Gastrocnemius medialis (tissue), 4 donors: Measurements from ENCODE around the gene IGF2.

Experiments
- POLR2A ChIP-seq, 2 donors: fragments of 450-650 bp; IDR thresholded peaks; one replicate each; pipeline ENCODE4 v1.6.1; 2017; ENCODE audit warnings: antibody characterized with exemption in 2 of 2, mild to moderate bottlenecking in 2 of 2, moderate library complexity in 2 of 2
- TF ChIP-seq, protein P1 (sequence below), 5 experiments: fragments of 450-650 bp in 3 of 5; fragments of 200-600 bp in 2 of 5; sonication (generic) in 2 of 5; IDR thresholded peaks in 4 of 5; conservative IDR thresholded peaks in 1 of 5; 1 replicate in 4 of 5; 2 replicates in 1 of 5; pipeline ENCODE4 v1.5.1; 2016 to 2019; ENCODE audit warnings: antibody characterized with exemption in 5 of 5, mild to moderate bottlenecking in 3 of 5, moderate library complexity in 3 of 5

DNA sequence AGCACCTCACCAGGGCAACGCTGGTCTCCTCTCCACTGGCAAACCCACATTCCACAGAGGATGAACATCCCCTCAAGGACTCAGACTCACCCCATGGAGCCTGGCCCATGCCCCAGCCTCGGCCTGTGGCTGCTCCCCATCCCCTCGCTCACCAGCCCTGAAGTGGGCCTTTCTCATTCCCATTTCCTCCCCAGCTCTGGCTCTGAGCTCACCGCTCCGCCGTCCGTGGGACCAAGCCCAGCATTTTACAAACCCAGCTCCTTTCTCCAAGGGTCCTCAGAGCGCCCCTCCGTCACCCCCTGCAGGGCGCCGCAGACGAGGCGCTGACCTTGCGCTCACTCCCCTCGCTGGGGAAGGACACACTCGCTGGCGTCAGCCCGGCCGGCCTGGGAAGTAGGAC lies 6.9 kb upstream of the IGF2 start:
- TF ChIP-seq POLR2A (IDR thresholded peaks at IDR 0.05): no peak
- TF ChIP-seq, protein P1, sequence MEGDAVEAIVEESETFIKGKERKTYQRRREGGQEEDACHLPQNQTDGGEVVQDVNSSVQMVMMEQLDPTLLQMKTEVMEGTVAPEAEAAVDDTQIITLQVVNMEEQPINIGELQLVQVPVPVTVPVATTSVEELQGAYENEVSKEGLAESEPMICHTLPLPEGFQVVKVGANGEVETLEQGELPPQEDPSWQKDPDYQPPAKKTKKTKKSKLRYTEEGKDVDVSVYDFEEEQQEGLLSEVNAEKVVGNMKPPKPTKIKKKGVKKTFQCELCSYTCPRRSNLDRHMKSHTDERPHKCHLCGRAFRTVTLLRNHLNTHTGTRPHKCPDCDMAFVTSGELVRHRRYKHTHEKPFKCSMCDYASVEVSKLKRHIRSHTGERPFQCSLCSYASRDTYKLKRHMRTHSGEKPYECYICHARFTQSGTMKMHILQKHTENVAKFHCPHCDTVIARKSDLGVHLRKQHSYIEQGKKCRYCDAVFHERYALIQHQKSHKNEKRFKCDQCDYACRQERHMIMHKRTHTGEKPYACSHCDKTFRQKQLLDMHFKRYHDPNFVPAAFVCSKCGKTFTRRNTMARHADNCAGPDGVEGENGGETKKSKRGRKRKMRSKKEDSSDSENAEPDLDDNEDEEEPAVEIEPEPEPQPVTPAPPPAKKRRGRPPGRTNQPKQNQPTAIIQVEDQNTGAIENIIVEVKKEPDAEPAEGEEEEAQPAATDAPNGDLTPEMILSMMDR (IDR thresholded peaks at IDR 0.05 in 4 of 5, conservative IDR thresholded peaks at IDR 0.05 in 1 of 5): no peak
